IPS-NIHi7 (cell line): ENCODE measurements around the gene KCNMA1.

ENCODE experiments used
- DNase-seq: peaks from one replicate; pipeline ENCODE4 v3.0.0; 2012; ENCODE audit warnings: mixed read lengths; ENCODE audit errors: extremely low spot score

KCNMA1 gene

DNA sequence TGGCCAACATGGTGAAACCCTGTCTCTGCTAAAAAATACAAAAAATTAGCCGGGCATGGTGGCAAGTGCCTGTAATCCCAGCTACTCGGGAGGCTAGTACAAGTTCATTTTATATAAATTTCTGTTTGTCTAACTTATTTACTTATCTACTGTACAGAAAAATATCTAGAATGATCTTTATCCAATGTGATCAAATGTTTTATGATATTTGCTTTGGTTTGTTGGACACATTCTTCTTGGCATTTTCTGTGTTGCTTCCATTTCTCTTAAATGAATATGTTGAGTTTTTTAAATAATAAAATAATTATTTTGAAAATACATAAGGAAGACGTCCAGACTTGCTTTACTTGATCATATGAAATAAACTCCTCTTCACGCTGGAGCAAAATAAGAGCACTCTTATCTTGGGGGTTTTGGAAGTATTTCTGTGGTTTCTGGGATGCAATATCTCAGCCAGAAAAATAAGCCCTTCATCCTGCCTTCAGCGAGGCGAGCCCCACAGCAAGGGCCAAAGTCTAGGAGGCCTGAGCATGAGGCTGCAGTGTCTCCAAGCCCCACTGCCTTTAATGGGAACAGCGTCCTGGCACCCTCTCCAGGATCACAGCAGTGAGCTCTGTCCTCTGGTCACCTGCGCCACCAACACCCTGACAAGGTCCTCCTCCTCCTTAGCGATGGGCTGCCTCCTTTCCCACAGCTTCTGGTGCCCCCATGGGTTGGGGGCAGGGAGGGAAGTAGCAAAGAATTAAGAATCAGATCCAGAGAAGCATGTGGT lies 480.2 kb downstream of the KCNMA1 start:
- DNase-seq, result no peak

- DNase-seq, result no peak
These were observed 481.2 kb downstream of the KCNMA1 start for GRCh38 chr10:77156406-77156879.

DNA sequence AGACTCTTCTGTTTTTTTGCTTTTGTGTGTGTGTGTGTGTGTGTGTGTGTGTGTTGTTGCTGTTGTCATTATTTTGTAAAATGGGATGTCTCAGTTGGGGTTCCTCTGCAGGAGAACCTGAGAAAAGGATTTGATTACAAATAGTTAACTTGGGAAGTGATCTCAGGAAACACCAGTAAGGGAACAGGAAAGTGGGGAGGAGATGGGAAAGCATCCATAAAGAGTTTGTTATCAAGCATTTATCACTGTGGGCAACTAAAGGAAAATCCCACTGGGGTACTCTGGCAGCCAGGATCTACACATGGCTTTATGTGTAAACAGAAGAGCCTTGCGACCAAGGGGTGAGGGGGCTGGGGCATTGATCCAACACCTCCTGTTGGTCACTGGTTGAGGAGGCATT lies 485.4 kb downstream of the KCNMA1 start:
- no peak for DNase-seq

GRCh38 chr10:77151408-77151807 lies 486.2 kb downstream of the KCNMA1 start:
- DNase-seq, result no peak

DNA sequence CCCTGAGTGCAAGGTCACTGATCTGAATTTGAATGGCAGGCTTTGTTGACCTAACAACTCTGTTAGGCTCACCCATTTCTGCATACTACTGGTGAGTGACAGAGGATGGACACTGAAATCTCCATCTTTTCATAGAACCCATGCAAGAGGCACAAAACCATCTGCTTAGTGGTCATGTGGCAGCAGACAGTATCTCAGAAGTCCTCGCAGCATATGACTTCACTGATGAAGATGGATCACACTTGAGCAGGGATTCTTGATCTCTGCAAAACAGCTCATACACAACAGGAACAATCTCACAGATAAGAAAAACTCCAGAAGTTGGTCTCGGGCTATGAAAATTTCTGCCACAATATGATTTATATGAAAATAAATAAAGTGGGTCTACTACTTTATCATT lies 487.9 kb downstream of the KCNMA1 start:
- no peak for DNase-seq

DNA sequence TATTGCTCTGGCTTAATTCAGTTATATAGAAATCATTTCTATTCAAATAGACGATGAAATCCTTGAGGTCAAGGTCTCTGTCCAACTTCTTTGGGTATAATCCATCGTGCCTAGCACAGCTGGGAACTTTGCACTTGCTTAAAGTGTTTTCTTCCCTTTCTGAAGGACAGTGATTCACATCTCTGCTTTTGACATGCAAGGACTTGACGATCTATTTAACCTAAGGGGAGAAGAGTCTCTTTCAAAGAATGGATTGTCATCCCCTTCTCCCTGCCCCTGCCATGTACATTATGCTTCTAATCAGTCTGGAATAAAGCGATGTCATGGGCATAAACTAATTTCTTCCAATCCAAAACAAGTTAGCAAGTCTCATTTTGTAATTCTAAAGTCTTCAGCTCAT lies 488.6 kb downstream of the KCNMA1 start:
- DNase-seq, result no peak

DNA sequence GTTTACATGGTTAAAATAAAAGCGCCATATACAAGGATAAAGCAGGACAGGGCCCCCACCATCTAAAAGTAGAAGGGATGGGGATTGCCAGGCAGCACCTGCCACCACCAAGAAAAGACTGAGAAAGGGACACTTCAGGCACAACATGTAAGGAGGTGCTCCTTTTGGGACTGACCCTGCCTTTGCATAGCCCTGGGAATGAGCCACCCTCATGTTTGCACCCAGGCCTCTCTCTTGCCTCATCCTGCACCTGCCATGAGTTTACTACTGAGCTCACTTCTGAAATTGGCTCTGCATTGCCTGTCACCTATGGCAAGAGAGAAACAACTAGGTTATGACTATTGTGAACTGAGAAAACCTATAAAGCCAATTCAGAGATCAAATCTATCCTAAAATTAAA lies 489.7 kb downstream of the KCNMA1 start:
- DNase-seq, result no peak

DNA sequence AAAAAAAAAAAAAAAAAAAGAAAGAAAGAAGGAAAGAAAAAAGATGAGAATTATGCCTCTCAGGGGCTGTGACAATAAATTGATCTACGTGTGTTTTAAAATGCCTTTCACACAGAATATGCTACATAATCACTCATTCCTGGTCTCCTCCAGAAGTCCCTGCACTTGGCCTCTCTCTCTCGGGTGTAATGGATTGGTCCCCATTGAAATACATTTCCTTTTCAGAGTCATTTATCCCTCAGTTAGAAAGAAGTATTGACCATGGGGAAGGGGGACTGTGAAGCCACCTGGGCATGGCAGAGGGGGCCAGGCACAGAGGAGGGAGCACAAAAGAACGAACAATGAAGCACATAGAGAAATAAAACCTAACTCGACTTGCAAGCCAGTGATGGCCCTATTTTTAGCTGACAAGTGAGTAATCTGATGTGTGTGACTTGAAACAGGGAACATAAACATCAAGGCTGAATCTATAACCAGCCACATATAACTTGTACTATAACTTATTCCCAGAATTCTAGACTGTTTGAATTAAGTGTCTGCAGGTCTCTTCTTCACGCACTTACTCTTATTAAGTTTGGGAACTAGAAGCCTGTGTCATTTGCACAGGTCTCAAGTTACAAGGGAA lies 490.8 kb downstream of the KCNMA1 start:
- no peak for DNase-seq

- no peak for DNase-seq
These were observed 493.0 kb downstream of the KCNMA1 start for GRCh38 chr10:77144656-77145055.

GRCh38 chr10:77139252-77140160 lies 498.1 kb downstream of the KCNMA1 start:
- no peak for DNase-seq

GRCh38 chr10:77138541-77138940 lies 499.1 kb downstream of the KCNMA1 start:
- no peak for DNase-seq

GRCh38 chr10:77135555-77135954 lies 502.1 kb downstream of the KCNMA1 start:
- no peak for DNase-seq

DNA sequence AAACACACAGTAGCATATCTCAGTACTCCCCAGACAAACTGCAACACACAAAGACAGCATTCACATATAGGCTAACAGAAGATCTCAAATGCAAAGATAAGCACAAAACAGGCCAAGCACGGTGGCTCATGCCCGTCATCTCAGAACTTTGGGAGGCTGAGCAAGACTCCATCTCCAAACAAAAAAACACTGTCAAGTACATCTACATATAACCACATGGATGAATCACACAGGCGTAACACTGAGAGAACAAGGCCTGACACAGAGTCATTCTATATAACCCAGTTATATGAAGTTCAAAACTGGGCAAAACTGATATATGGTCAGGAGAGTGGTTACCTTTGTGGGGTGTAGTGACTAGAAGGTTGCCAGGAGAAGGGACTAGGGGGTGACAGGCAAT lies 506.4 kb downstream of the KCNMA1 start:
- no peak for DNase-seq

- DNase-seq, result no peak
These were observed 510.4 kb downstream of the KCNMA1 start for GRCh38 chr10:77127243-77127642.

GRCh38 chr10:77125231-77125630 lies 512.4 kb downstream of the KCNMA1 start:
- DNase-seq, result no peak

DNA sequence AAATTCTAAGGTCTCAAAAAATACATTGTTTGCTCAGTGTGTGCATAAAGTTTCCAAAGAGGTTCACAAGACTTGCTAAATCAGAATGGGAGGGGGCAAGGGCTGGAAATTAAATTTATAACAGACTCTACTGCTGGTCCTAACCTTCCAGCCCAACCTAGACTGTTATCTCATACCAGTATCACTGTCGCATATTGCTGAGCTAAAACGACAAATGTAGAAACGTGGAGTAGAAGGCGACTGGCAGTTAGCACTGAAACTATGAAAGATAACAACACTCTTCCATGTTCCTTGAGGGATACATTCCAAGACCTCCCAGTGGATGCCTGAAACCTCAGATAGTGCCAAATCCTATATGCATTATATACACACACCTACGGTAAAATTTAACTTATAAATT lies 514.3 kb downstream of the KCNMA1 start:
- no peak for DNase-seq

DNA sequence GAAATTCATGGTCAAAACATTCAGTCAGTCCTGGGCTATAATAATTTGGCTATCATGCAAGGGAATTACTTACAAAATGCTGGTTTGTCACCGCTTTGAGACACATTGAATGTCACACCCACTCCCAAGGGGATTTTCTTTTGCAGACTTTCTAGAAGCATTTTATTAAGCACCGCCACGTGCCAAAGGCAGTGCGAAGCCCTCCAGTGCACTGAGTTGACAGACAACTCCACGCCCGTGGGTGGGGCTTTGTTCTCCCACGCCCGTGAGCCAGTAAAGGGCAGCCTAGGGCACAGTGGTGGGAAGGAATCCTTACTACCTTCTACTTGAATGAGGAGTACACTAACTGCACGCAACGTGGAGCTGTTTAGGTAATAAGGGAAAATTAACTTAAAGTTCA lies 515.8 kb downstream of the KCNMA1 start:
- DNase-seq, result no peak

- DNase-seq, result no peak
These were observed 516.8 kb downstream of the KCNMA1 start for GRCh38 chr10:77120666-77121376.

- DNase-seq, result no peak
These were observed 517.6 kb downstream of the KCNMA1 start for GRCh38 chr10:77120012-77120411.

DNA sequence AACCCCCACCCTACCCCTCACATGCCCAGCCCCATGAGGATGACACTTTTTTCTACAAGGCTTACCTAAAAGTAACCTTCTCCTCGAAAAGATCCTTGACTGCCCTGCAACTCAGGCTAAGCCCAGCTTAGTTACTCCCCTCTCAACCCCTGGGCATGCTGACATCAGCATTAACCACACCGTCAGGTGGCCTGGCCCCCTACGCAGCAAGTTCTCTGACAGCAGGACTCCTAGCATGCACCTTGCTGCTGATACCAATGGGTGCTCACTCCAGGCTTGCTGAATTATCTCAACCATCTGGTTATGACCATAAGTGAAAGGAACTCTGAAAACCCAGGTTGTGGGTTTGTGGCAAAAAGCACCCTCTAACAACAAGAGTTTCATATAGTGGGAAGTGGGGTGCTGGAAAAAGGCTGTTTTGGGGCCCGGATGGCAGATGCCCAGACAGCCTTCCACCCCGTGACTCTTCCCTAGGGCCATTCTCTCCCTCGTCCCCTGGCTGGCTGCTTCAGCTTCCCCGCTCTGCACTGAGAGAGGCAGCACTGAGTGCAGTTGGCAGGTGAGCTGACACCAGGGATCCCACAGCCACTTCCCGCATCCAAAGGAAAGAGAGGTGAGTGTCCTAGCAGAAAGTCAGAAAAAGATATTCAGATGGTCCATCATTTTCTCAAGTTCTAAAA lies 518.9 kb downstream of the KCNMA1 start:
- no peak for DNase-seq

DNA sequence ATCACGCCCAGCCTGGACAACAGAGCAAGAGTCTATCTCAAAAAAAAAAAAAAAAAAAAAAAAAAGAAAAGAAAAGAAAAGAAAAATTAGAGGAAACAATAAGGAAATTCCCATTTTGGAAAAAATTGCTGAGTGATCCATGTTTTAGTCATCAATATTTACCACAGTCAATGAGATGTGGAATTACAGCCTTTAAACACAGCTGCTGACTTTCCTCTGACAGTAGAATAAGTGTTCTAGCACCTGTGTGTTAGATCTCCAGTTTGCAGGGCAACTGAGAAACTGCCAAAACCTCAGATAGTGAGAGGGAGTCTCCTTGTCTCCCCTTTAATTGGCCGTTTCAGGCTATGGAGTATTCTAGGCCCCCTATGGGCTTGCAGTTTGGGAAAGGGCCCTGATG lies 520.1 kb downstream of the KCNMA1 start:
- no peak for DNase-seq
